Nephron progenitor cell (in vitro differentiated cells): ENCODE results near the gene CHD2.
"Not testable (repeated sequence)": the region's sequence is repeated elsewhere in the genome, so short reads cannot be mapped to it uniquely, and the experiment has no call there.

Experiments used
- DNase-seq: peaks from one replicate; pipeline ENCODE4 v3.0.0; 2021
- H3K27ac Mint-ChIP-seq: 2 replicates; pipeline ENCODE4 v1.8.0; 2021; ENCODE audit warnings: mild to moderate bottlenecking, moderate library complexity, mixed read lengths
- H3K27me3 Mint-ChIP-seq: 2 replicates; pipeline ENCODE4 v1.8.0; 2021; ENCODE audit warnings: mild to moderate bottlenecking, low read depth, mixed read lengths; ENCODE audit not compliant: poor library complexity
- H3K36me3 Mint-ChIP-seq: 2 replicates; pipeline ENCODE4 v1.8.0; 2021; ENCODE audit warnings: low read depth, mixed read lengths
- H3K4me1 Mint-ChIP-seq: 2 replicates; pipeline ENCODE4 v1.8.0; 2021; ENCODE audit warnings: mixed read lengths
- H3K4me3 Mint-ChIP-seq: 2 replicates; pipeline ENCODE4 v1.8.0; 2021; ENCODE audit warnings: mild to moderate bottlenecking, moderate library complexity, mixed read lengths
- H3K9me3 Mint-ChIP-seq: 2 replicates; pipeline ENCODE4 v1.8.0; 2021; ENCODE audit warnings: mild to moderate bottlenecking, moderate library complexity, mixed read lengths
- CTCF ChIP-seq: fragments of 200-600 bp; sonication (generic); IDR thresholded peaks from 2 replicates; pipeline ENCODE4 v1.5.0; 2021; ENCODE audit warnings: antibody characterized with exemption

Gene CHD2

GRCh38 chr15:93057618-93058017 is 157.5 kb downstream of the CHD2 start:
- no peak for TF ChIP-seq CTCF
- no peak overlapping the region for H3K4me3 Mint-ChIP-seq
- no peaks in the 10 kb centered on the region for H3K27me3 Mint-ChIP-seq
- peaks cover 37% of the 10 kb centered on the region for H3K36me3 Mint-ChIP-seq
- H3K9me3 Mint-ChIP-seq = no peaks in the 10 kb centered on the region
- no peak for DNase-seq
- peaks cover 73% of the 10 kb centered on the region for H3K4me1 Mint-ChIP-seq
- H3K27ac Mint-ChIP-seq = peak overlapping the region; percentile 94

GRCh38 chr15:93058128-93058527 is 158.0 kb downstream of the CHD2 start:
- H3K27me3 Mint-ChIP-seq = no peaks in the 10 kb centered on the region
- DNase-seq = no peak
- H3K4me1 Mint-ChIP-seq = peaks cover 78% of the 10 kb centered on the region
- H3K36me3 Mint-ChIP-seq = peaks cover 32% of the 10 kb centered on the region
- no peaks in the 10 kb centered on the region for H3K9me3 Mint-ChIP-seq
- H3K4me3 Mint-ChIP-seq = no peak overlapping the region
- TF ChIP-seq CTCF = no peak
- no peak overlapping the region for H3K27ac Mint-ChIP-seq

- Mint-ChIP-seq H3K4me3 (peak overlapping the region; percentile 64), H3K27ac (peak overlapping the region; percentile 69)
- TF ChIP-seq CTCF = no peak
These were observed 158.8 kb downstream of the CHD2 start for GRCh38 chr15:93058904-93059427.

GRCh38 chr15:93059442-93059841 is 159.3 kb downstream of the CHD2 start:
- no peak for TF ChIP-seq CTCF
- Mint-ChIP-seq H3K9me3 (no peaks in the 10 kb centered on the region), H3K27ac (peak overlapping the region; percentile 69), H3K4me3 (peak overlapping the region; percentile 64), H3K4me1 (peaks cover 89% of the 10 kb centered on the region), H3K36me3 (peaks cover 24% of the 10 kb centered on the region), H3K27me3 (no peaks in the 10 kb centered on the region)
- DNase-seq = peak; percentile 43

More at GRCh38 chr15:93058904-93059427, 158.8 kb downstream of the CHD2 start:
- Mint-ChIP-seq H3K36me3 (peaks cover 26% of the 10 kb centered on the region), H3K9me3 (no peaks in the 10 kb centered on the region), H3K4me1 (peaks cover 87% of the 10 kb centered on the region), H3K27me3 (no peaks in the 10 kb centered on the region)
- DNase-seq = no peak

- Mint-ChIP-seq H3K9me3 (no peaks in the 10 kb centered on the region), H3K4me3 (peak overlapping the region; percentile 70), H3K27ac (no peak overlapping the region), H3K27me3 (no peaks in the 10 kb centered on the region), H3K4me1 (peaks cover 96% of the 10 kb centered on the region), H3K36me3 (peaks cover 22% of the 10 kb centered on the region)
- no peak for TF ChIP-seq CTCF
- no peak for DNase-seq
These were observed 160.5 kb downstream of the CHD2 start for GRCh38 chr15:93060336-93061248.

- H3K4me1 Mint-ChIP-seq = peaks cover 97% of the 10 kb centered on the region
These were observed 162.6 kb downstream of the CHD2 start for GRCh38 chr15:93062628-93063261.

More at GRCh38 chr15:93062628-93063261, 162.6 kb downstream of the CHD2 start:
- not testable (repeated sequence) for DNase-seq, H3K9me3 Mint-ChIP-seq, H3K27me3 Mint-ChIP-seq
- peak overlapping the region; percentile 84 for H3K27ac Mint-ChIP-seq
- peak overlapping the region; percentile 54 for H3K4me3 Mint-ChIP-seq
- H3K36me3 Mint-ChIP-seq = peaks cover 34% of the 10 kb centered on the region
